Embryonic facial prominence (tissue), 1 donor: ENCODE measurements around the gene TAS2R19.

Experiments used
- DNase-seq: peaks from one replicate; pipeline ENCODE4 v3.0.0-alpha.2; 2016; ENCODE audit errors: extremely low spot score

TAS2R19 gene

DNA sequence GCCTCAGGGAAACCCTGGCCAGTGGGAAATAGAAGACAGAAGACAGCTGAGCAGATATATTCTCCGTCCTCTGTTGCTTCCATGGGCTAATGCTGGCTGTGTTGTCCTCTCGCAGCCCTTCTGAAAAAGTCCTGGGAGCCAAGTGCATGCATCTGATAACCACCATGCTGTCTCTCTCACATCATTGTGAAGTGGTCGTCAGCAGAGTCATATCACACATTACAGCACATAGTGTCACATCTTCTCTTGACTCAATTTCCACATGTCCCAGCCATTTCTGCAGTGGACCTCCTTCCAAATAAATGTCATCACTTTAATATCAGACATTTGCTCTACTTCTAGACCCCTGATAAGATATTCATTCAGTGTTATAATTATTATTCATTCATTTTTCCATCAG is 28.1 kb downstream of the TAS2R19 start:
- DNase-seq: no peak

DNA sequence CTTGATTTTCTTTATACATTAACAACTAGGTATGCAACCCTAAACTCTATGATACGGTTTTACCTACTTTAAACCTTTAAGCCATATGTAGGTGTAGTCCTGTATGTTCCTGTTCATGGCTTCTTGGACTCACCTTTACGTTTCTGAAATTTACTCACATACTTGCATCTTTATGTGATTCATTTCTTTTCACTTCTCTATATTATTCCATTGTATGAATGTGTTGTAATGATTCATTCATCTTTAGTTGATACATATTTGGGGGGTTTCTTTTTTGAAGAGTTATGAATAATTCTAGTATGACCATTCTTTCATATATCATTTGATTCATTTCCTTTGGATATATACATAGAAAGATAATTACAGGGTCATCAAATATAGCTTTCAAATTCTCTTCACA is 33.3 kb downstream of the TAS2R19 start:
- DNase-seq: no peak

DNA sequence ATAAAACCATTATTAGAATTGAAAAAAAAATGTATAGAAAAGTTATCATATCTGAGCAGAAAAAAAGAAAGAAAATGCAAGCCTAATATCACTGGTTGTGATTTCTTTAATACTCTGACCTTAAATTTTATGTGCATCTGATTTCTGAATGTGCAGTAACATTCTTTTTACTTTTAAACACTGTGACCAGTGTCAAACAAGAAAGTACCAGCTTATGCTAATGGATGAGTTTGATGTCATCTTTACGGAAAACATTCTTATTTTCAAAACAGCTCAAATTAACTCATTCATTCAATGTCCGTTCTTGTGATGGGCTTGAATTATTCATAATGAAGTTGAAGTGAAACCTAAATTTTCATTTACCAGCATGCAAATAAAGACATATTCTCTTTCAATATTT is 35.6 kb downstream of the TAS2R19 start, which contains the start of gene TAS2R50:
TAS2R50 (minus strand) TSS at position 101 of the 400 bp plus-strand sequence; CDS start at position 49, 52 bp downstream.
- DNase-seq: no peak

DNA sequence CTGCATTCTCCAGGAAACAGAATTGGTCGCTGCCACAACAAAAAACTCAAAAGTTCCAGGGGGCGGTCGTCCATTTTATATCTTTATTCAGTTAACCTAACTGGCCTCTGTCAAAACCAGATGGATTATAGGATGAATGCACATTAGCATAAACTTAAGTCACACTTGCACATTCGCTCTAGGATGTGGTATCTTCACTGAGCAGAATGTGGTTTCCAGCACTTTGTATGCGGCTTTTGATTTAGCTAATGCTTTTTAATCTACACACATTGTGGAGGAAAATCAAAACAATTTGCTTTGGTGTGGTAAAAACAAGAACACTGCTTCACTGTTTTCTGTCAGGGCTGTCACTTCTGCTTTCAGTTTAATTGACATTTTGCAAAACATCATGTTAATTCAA is 40.2 kb downstream of the TAS2R19 start:
- DNase-seq: no peak

DNA sequence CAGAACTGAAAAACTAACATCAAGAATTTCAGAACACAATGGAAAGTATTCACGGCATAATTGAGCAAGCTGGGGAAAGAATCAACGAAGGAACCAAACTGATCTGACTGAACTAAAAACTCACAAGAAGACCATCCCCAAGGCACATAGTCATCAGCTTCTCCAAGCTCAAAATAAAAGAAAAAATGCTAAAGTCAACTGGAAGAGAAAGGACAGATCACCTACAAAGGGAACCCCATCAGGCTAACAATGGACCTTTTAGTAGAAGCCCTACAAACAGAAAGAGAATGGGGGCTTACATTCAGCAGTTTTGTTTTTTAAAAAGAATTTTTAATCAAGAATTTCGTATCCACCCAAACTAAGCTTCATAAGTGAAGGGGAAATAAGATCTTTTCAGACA is 47.5 kb downstream of the TAS2R19 start:
- DNase-seq: no peak
